ENCODE measurements around the gene C11orf21. TPM values are rescaled to one million over a fixed set of nuclear protein-coding genes. Genes with fewer than 3 reads are reported as not detected.

The C11orf21 gene
- total and polyA plus RNA-seq, 10 of the 15 experiments (the other 5 are each of a cell fraction or from before 2014, with no cell fraction given): 0.04 to 0.26 (median 0.11) TPM; not detected in 7

DNA sequence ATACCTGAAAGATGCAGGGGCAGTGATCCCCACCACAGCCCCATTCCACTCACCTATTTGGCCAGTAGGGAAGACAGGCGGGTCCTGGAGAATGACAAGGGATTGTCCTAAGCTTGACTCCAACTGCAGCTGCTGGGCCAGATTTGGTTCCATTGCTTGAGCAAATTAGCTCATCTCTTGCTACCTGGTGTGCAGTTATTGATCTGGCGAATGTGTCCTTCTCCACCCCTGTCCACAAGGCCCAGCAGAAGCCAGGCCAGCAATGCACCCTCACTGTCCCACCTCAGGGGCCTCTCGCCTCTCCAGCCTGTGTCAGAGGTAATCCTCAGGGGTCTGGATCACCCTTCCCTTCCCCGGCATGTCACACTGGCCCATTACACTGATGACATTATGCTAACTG is 23.4 kb upstream of the C11orf21 start:
- TF ChIP-seq WRNIP1 (IDR thresholded peaks at IDR 0.05; ENCODE audit: borderline replicate concordance, low read depth, low read length) (no peak), SUPT20H (IDR thresholded peaks at IDR 0.05; ENCODE audit: borderline replicate concordance, control insufficient read depth, low read depth, low read length) (no peak), EGR1 (IDR thresholded peaks at IDR 0.05; ENCODE audit: borderline replicate concordance in 1 of 2, low read depth in 2 of 2, low read length in 2 of 2) (no peak)
- H3K36me3 ChIP-seq (ENCODE audit: control insufficient read depth in 2 of 2, insufficient read depth in 2 of 2, low read length in 1 of 2): no peaks in the 10 kb centered on the region
- no peaks in the 10 kb centered on the region for H3K79me2 ChIP-seq (ENCODE audit: control insufficient read depth, insufficient read depth, low read length)
- no peaks in the 10 kb centered on the region for H4K20me1 ChIP-seq (ENCODE audit: control insufficient read depth, insufficient read depth)
- ChIA-PET RAD21 (ENCODE audit: unreplicated experiment) (no interaction called here), CTCF (no interaction called here), SMC1A (ENCODE audit: uncharacterized antibody, unreplicated experiment) (no interaction called here), POLR2A (no interaction called here)
- intact Hi-C loops (cut with micrococcal nuclease; ENCODE audit: unreplicated experiment) (no loop called here), in situ Hi-C loops (cut with MboI) (no loop called here)
- DNase-seq (ENCODE audit: low read depth, low spot score): no peak
- H3K27ac ChIP-seq (ENCODE audit: control insufficient read depth, insufficient read depth): no peak overlapping the region
- H3K9me3 ChIP-seq (replicated peaks; ENCODE audit: control insufficient read depth, insufficient read depth, low read length): no peaks in the 10 kb centered on the region; the same call in 2 of the 3 replicates
- no peaks in the 10 kb centered on the region for H3K27me3 ChIP-seq (replicated peaks in 1 of 2; ENCODE audit: control insufficient read depth in 2 of 2, insufficient read depth in 2 of 2, low read length in 1 of 2)
- H3K9ac ChIP-seq (ENCODE audit: control insufficient read depth, insufficient read depth, low read length): no peak overlapping the region
- no TSS peak for BruUV-seq (replicated peaks)
- no peak for FAIRE-seq
- no peak for ATAC-seq
- no peak overlapping the region for H3K4me3 ChIP-seq
- no peak overlapping the region for H3K4me2 ChIP-seq (ENCODE audit: control insufficient read depth, insufficient read depth)
- no peaks in the 10 kb centered on the region for H3K4me1 ChIP-seq (ENCODE audit: control insufficient read depth, insufficient read depth, low read length)
- 24% methylated on average over 4 of the region's 4 CpGs for WGBS (ENCODE audit: insufficient coverage, insufficient replicate concordance, low lambda C conversion rate, missing lambda C conversion rate)
- H2AFZ ChIP-seq (ENCODE audit: control insufficient read depth, low read depth, low read length): no peak overlapping the region

DNA sequence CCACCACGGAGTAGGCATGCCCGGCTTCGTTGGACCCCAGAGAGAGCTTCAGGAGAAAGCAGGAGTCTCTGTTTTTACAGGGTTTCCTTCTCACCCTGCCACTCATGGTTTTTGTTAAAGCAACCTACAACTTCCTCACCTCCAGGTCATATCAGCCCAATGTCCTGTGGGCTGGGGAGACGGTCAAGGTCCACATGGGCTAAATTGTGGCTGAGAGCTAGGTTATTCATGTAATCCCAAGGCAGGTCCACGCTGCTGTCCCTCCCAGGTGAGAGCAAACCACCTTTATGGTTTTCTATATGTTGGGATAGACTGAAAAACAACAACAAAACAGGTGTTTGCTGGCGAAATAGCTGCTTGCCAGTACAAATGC is 19.6 kb upstream of the C11orf21 start:
- Histone ChIP-seq H2AFZ (ENCODE audit: control insufficient read depth, low read depth, low read length) (no peak overlapping the region), H3K27me3 (replicated peaks in 1 of 2; ENCODE audit: control insufficient read depth in 2 of 2, insufficient read depth in 2 of 2, low read length in 1 of 2) (no peaks in the 10 kb centered on the region), H3K79me2 (ENCODE audit: control insufficient read depth, insufficient read depth, low read length) (no peaks in the 10 kb centered on the region), H3K9me3 (replicated peaks; ENCODE audit: control insufficient read depth, insufficient read depth, low read length) (no peaks in the 10 kb centered on the region; the same call in 2 of the 3 replicates), H3K4me2 (ENCODE audit: control insufficient read depth, insufficient read depth) (no peak overlapping the region), H3K27ac (ENCODE audit: control insufficient read depth, insufficient read depth) (no peak overlapping the region), H3K36me3 (ENCODE audit: control insufficient read depth in 2 of 2, insufficient read depth in 2 of 2, low read length in 1 of 2) (no peaks in the 10 kb centered on the region), H3K4me3 (no peak overlapping the region), H3K4me1 (ENCODE audit: control insufficient read depth, insufficient read depth, low read length) (no peaks in the 10 kb centered on the region), H4K20me1 (ENCODE audit: control insufficient read depth, insufficient read depth) (no peaks in the 10 kb centered on the region), H3K9ac (ENCODE audit: control insufficient read depth, insufficient read depth, low read length) (no peak overlapping the region)
- in situ Hi-C loops (cut with MboI): no loop called here
- WGBS (ENCODE audit: insufficient coverage, insufficient replicate concordance, low lambda C conversion rate, missing lambda C conversion rate): 17% methylated on average over 6 of the region's 6 CpGs
- RAD21 ChIA-PET (ENCODE audit: unreplicated experiment): no interaction called here
- intact Hi-C loops (cut with micrococcal nuclease; ENCODE audit: unreplicated experiment): no loop called here
- DNase-seq (ENCODE audit: low read depth, low spot score) (no peak), ATAC-seq (no peak), FAIRE-seq (no peak)
- no peak for TF ChIP-seq EP300 (IDR thresholded peaks at IDR 0.05; ENCODE audit: borderline replicate concordance in 1 of 2, control insufficient read depth in 1 of 2, low read depth in 2 of 2, low read length in 2 of 2)
- no peak for TF ChIP-seq SIN3A (IDR thresholded peaks at IDR 0.05; ENCODE audit: low read depth, low read length)
- TF ChIP-seq, protein P1, sequence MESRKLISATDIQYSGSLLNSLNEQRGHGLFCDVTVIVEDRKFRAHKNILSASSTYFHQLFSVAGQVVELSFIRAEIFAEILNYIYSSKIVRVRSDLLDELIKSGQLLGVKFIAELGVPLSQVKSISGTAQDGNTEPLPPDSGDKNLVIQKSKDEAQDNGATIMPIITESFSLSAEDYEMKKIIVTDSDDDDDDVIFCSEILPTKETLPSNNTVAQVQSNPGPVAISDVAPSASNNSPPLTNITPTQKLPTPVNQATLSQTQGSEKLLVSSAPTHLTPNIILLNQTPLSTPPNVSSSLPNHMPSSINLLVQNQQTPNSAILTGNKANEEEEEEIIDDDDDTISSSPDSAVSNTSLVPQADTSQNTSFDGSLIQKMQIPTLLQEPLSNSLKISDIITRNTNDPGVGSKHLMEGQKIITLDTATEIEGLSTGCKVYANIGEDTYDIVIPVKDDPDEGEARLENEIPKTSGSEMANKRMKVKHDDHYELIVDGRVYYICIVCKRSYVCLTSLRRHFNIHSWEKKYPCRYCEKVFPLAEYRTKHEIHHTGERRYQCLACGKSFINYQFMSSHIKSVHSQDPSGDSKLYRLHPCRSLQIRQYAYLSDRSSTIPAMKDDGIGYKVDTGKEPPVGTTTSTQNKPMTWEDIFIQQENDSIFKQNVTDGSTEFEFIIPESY (IDR thresholded peaks at IDR 0.05): no peak
- TF ChIP-seq, protein P2, sequence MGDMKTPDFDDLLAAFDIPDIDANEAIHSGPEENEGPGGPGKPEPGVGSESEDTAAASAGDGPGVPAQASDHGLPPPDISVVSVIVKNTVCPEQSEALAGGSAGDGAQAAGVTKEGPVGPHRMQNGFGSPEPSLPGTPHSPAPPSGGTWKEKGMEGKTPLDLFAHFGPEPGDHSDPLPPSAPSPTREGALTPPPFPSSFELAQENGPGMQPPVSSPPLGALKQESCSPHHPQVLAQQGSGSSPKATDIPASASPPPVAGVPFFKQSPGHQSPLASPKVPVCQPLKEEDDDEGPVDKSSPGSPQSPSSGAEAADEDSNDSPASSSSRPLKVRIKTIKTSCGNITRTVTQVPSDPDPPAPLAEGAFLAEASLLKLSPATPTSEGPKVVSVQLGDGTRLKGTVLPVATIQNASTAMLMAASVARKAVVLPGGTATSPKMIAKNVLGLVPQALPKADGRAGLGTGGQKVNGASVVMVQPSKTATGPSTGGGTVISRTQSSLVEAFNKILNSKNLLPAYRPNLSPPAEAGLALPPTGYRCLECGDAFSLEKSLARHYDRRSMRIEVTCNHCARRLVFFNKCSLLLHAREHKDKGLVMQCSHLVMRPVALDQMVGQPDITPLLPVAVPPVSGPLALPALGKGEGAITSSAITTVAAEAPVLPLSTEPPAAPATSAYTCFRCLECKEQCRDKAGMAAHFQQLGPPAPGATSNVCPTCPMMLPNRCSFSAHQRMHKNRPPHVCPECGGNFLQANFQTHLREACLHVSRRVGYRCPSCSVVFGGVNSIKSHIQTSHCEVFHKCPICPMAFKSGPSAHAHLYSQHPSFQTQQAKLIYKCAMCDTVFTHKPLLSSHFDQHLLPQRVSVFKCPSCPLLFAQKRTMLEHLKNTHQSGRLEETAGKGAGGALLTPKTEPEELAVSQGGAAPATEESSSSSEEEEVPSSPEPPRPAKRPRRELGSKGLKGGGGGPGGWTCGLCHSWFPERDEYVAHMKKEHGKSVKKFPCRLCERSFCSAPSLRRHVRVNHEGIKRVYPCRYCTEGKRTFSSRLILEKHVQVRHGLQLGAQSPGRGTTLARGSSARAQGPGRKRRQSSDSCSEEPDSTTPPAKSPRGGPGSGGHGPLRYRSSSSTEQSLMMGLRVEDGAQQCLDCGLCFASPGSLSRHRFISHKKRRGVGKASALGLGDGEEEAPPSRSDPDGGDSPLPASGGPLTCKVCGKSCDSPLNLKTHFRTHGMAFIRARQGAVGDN (IDR thresholded peaks at IDR 0.05): no peak
- POLR2A ChIA-PET: no interaction called here
- no TSS peak for BruUV-seq (replicated peaks)
- CTCF ChIA-PET: interaction anchor here (1.4 kb wide), 1 partner anchor 16 kb away, joined by 3 read pairs; no protein-coding TSS in a partner anchor
- SMC1A ChIA-PET (ENCODE audit: uncharacterized antibody, unreplicated experiment): no interaction called here
